H1 (cell line): ENCODE results near the gene MIEN1. TPM values are rescaled to one million over a fixed set of nuclear protein-coding genes. Genes with fewer than 3 reads are reported as not detected.

Experiments used
- E2F6 ChIP-seq: IDR thresholded peaks from 2 replicates; pipeline ENCODE4 v1.6.1; 2012; ENCODE audit warnings: inconsistent platforms
- polyA plus RNA-seq, 7 experiments: library from polyadenylated mRNA; depleted of rRNA in 3 of 7; stranded (reverse) in 5 of 7; unstranded in 2 of 7; fragments of >200 nt in 5 of 7; fragments of 200-250 nt in 2 of 7; gene quantifications; 1 replicate in 5 of 7; 2 replicates in 1 of 7; 4 replicates in 1 of 7; pipeline versions ENCODE4 v1.2.1 to v1.2.3, GENCODE V29; 2011 to 2013; ENCODE audit warnings: missing spikeins in 2 of 7, mixed read lengths in 2 of 7
- total RNA-seq: library from RNA; stranded (reverse); fragmentation: NEBNext Ultra II Directional; extraction: Animal tissue kit (Norgen Biotek cat#: 25700); gene quantifications from 2 replicates; pipeline ENCODE4 v1.2.1, GENCODE V29; 2021

The MIEN1 gene
- total and polyA plus RNA-seq, 2 of the 8 experiments (the other 6 are each of a cell fraction or from before 2014, with no cell fraction given): 29.6 to 54.9 TPM

DNA sequence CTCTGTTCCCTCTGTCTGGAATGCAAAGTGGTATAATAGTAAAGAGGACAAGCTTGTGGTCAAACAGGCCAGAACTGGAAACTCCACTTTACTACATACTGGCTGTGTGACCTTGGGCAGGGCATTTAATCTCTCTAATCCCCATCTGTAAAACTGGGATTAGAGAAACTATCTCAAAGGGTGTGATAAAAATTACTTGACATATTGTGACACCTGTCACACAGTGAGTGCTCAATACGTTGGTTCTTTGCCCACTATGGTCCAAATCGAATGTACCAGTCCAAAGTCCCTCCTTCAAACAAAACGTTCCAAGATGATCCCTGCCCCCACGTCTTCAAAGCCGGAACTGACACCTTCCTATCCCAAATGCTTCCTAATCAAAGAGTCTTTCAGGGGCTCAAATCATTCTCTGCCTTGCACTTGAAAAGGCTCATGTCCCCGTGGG is 43.2 kb downstream of the MIEN1 start (continued):
- TF ChIP-seq E2F6: no peak
